CD14-positive monocyte (primary cell): ENCODE results near the gene SCARB1. TPM values are rescaled to one million over a fixed set of nuclear protein-coding genes. Genes with fewer than 3 reads are reported as not detected.

Experiments used
- DNase-seq, 3 donors: peaks; one replicate each; pipeline ENCODE4 v3.0.0-alpha.2; 2011 to 2022
- H2AFZ ChIP-seq: 2 replicates; pipeline ENCODE4 v1.6.0; 2012; ENCODE audit warnings: mild to moderate bottlenecking, low read depth, low read length, inconsistent platforms; ENCODE audit not compliant: insufficient read depth, poor library complexity, severe bottlenecking
- H3K27ac ChIP-seq, 2 donors: 1 replicate in 1 of 2; 2 replicates in 1 of 2; pipeline ENCODE4 v1.5.1; 2012 to 2013; ENCODE audit warnings: low read length in 2 of 2, control low read depth in 1 of 2, inconsistent platforms in 1 of 2, low read depth in 1 of 2, mild to moderate bottlenecking in 1 of 2
- H3K27me3 ChIP-seq, 2 donors: one replicate each; pipeline versions ENCODE4 v1.6.0 to v1.6.1; 2011 to 2013; ENCODE audit warnings: low read length in 2 of 2; ENCODE audit not compliant: control insufficient read depth in 2 of 2, insufficient read depth in 2 of 2
- H3K36me3 ChIP-seq, 2 donors: replicated peaks in 1 of 2; 1 replicate in 1 of 2; 2 replicates in 1 of 2; pipeline versions ENCODE4 v1.5.1 to v1.6.1; 2012 to 2013; ENCODE audit warnings: low read length in 2 of 2, control low read depth in 1 of 2, inconsistent platforms in 1 of 2, mild to moderate bottlenecking in 1 of 2; ENCODE audit not compliant: insufficient read depth in 2 of 2, control insufficient read depth in 1 of 2
- H3K4me1 ChIP-seq, 2 donors: 1 replicate in 1 of 2; 2 replicates in 1 of 2; pipeline versions ENCODE4 v1.5.1 to v1.6.1; 2012 to 2013; ENCODE audit warnings: low read length in 2 of 2, control low read depth in 1 of 2, inconsistent platforms in 1 of 2, mild to moderate bottlenecking in 1 of 2, moderate library complexity in 1 of 2; ENCODE audit not compliant: insufficient read depth in 2 of 2, control insufficient read depth in 1 of 2
- H3K4me2 ChIP-seq: replicated peaks from 2 replicates; pipeline ENCODE3; 2012; ENCODE audit warnings: low read length, moderate library complexity, mild to moderate bottlenecking; ENCODE audit not compliant: poor library complexity, severe bottlenecking; ENCODE audit errors: extremely low read depth
- H3K4me3 ChIP-seq, 3 experiments: fragments of 200-600 bp in 1 of 3; sonication (generic) in 1 of 3; replicated peaks in 1 of 3; 1 replicate in 2 of 3; 2 replicates in 1 of 3; pipeline ENCODE4 v1.5.1; 2011 to 2013; ENCODE audit warnings: low read length in 3 of 3, mild to moderate bottlenecking in 3 of 3, control low read depth in 2 of 3, low read depth in 2 of 3, inconsistent platforms in 1 of 3, moderate library complexity in 1 of 3
- H3K79me2 ChIP-seq: 2 replicates; pipeline ENCODE4 v1.6.0; 2012; ENCODE audit warnings: mild to moderate bottlenecking, control low read depth, inconsistent platforms, low read length, moderate library complexity; ENCODE audit not compliant: insufficient read depth
- H3K9ac ChIP-seq: 2 replicates; pipeline ENCODE4 v1.6.0; 2017; ENCODE audit warnings: low read length, mild to moderate bottlenecking; ENCODE audit not compliant: insufficient read depth, poor library complexity, severe bottlenecking
- H3K9me3 ChIP-seq, 2 donors: replicated peaks in 1 of 2; 1 replicate in 1 of 2; 2 replicates in 1 of 2; pipeline versions ENCODE4 v1.5.1 to v1.6.1; 2012 to 2013; ENCODE audit warnings: low read length in 2 of 2, control low read depth in 1 of 2; ENCODE audit not compliant: control insufficient read depth in 1 of 2, insufficient read depth in 1 of 2
- H4K20me1 ChIP-seq: 2 replicates; pipeline ENCODE4 v1.6.0; 2012; ENCODE audit warnings: mild to moderate bottlenecking, low read length, control low read depth, moderate library complexity; ENCODE audit not compliant: insufficient read depth
- H3K27ac Mint-ChIP-seq, 7 donors: one replicate each; pipeline ENCODE4 v1.8.0; 2020; ENCODE audit warnings: mild to moderate bottlenecking in 7 of 7, mixed read lengths in 7 of 7, moderate library complexity in 6 of 7, inconsistent platforms in 2 of 7
- H3K27me3 Mint-ChIP-seq, 3 donors: one replicate each; pipeline ENCODE4 v1.8.0; 2021 to 2022; ENCODE audit warnings: low read depth in 3 of 3, mild to moderate bottlenecking in 3 of 3, mixed read lengths in 3 of 3, moderate library complexity in 3 of 3, inconsistent platforms in 1 of 3
- H3K36me3 Mint-ChIP-seq, 2 donors: one replicate each; pipeline ENCODE4 v1.8.0; 2020; ENCODE audit warnings: mixed read lengths in 2 of 2, inconsistent platforms in 1 of 2, mild to moderate bottlenecking in 1 of 2
- H3K4me1 Mint-ChIP-seq: one replicate; pipeline ENCODE4 v1.8.0; 2020; ENCODE audit warnings: mild to moderate bottlenecking, mixed read lengths
- H3K4me3 Mint-ChIP-seq, 2 donors: one replicate each; pipeline ENCODE4 v1.8.0; 2020; ENCODE audit warnings: mild to moderate bottlenecking in 2 of 2, mixed read lengths in 2 of 2, moderate library complexity in 1 of 2
- H3K9me3 Mint-ChIP-seq, 7 donors: one replicate each; pipeline ENCODE4 v1.8.0; 2020 to 2022; ENCODE audit warnings: mixed read lengths in 7 of 7, mild to moderate bottlenecking in 6 of 7, moderate library complexity in 6 of 7, inconsistent platforms in 2 of 7
- WGBS: methylation state at CpG from one replicate; pipeline ENCODE4 v1.1.5; 2013; ENCODE audit warnings: missing lambda C conversion rate; ENCODE audit not compliant: insufficient coverage; 5-methylcytosine and 5-hydroxymethylcytosine counted together
- intact Hi-C, 2 donors: fragments of 100-400 bp; cut with micrococcal nuclease; formaldehyde crosslinking; loops; one replicate each; pipeline versions ENCODE4 v1.15.0 to v1.15.1; 2023
- polyA plus RNA-seq, 3 donors: library from polyadenylated mRNA; depleted of rRNA in 1 of 3; unstranded in 2 of 3; stranded (reverse) in 1 of 3; fragments of 300-500 nt in 2 of 3; fragments of >200 nt in 1 of 3; fragmentation: Illumina TruSeq in 2 of 3; gene quantifications; 1 replicate in 2 of 3; 2 replicates in 1 of 3; pipeline ENCODE4 v1.2.3, GENCODE V29; 2012 to 2021
- TF ChIP-seq, protein P1 (sequence below): fragments of 200-600 bp; IDR thresholded peaks from one replicate; pipeline ENCODE4 v1.8.0; 2022; ENCODE audit warnings: antibody characterized with exemption, mild to moderate bottlenecking

Gene SCARB1
- polyA plus RNA-seq, 3 donors: 13.1 to 34.3 (median 15.2) TPM

DNA sequence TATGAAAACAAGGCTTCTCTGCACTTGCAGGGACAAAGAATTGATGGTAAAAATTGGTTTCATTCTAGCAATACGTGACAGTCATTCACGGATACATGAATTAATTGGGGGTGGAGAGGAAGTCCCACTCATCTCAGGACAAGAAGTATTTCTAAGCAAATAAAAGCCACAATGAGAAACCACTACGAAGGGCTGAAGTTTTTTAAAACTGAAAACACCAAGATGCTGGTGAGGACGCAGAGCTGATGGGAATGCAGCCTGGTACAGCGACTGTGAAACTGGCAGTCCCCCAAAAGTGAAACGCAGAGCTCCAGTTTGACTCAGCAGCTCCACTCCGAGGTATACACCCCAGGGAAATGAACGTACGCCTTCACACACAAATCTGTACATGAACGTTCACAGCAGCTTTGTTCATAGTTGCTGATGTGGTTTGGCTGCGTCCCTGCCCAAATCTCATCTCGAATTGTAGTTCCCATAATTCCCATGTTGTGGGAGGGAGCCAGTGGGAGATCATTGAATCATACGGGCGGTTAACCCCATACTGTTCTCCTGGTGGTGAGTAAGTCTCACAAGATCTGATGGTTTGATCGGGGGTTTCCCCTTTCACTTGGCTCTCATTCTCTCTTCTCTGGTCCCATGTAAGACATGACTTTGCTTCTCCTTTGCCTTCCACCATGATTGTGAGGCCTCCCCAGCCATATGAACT is 89.0 kb downstream of the SCARB1 start:
- H4K20me1 ChIP-seq: no peaks in the 10 kb centered on the region
- peak overlapping the region; percentile 16 to 63 (median 26) for H3K4me3 ChIP-seq
- no peaks in the 10 kb centered on the region for H3K27me3 ChIP-seq
- no peaks in the 10 kb centered on the region for H3K79me2 ChIP-seq
- H3K36me3 ChIP-seq: peaks cover 0 to 2% of the 10 kb centered on the region in 2 donors
- WGBS: 0% methylated on average over 5 of the region's 15 CpGs
- H3K4me2 ChIP-seq: peak overlapping the region; percentile 72
- peaks cover 2 to 10% (median 5%) of the 10 kb centered on the region in 3 donors for H3K27me3 Mint-ChIP-seq
- peaks cover 0 to 3% (median 0%) of the 10 kb centered on the region in 7 donors for H3K9me3 Mint-ChIP-seq
- TF ChIP-seq, protein P1, sequence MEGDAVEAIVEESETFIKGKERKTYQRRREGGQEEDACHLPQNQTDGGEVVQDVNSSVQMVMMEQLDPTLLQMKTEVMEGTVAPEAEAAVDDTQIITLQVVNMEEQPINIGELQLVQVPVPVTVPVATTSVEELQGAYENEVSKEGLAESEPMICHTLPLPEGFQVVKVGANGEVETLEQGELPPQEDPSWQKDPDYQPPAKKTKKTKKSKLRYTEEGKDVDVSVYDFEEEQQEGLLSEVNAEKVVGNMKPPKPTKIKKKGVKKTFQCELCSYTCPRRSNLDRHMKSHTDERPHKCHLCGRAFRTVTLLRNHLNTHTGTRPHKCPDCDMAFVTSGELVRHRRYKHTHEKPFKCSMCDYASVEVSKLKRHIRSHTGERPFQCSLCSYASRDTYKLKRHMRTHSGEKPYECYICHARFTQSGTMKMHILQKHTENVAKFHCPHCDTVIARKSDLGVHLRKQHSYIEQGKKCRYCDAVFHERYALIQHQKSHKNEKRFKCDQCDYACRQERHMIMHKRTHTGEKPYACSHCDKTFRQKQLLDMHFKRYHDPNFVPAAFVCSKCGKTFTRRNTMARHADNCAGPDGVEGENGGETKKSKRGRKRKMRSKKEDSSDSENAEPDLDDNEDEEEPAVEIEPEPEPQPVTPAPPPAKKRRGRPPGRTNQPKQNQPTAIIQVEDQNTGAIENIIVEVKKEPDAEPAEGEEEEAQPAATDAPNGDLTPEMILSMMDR: no peak
- peak overlapping the region; percentile 94 to 97 (median 96) for H3K27ac Mint-ChIP-seq
- H3K4me1 ChIP-seq: peaks cover 66 to 70% of the 10 kb centered on the region in 2 donors
- peaks cover 4 to 5% of the 10 kb centered on the region in 2 donors for H3K36me3 Mint-ChIP-seq
- H3K4me3 Mint-ChIP-seq: peak overlapping the region; percentile 59 to 82
- H2AFZ ChIP-seq: no peak overlapping the region
- peak; percentile 87 to 94 (median 89) for DNase-seq
- peaks cover 71% of the 10 kb centered on the region for H3K4me1 Mint-ChIP-seq
- no peaks in the 10 kb centered on the region for H3K9me3 ChIP-seq
- H3K27ac ChIP-seq: peak overlapping the region; percentile 87 to 97
- H3K9ac ChIP-seq: peak overlapping the region; percentile 69
- intact Hi-C loops: loop anchor here (2.0 to 10.0 kb wide), 6 partner anchors 93 to 740 kb away; no protein-coding TSS in a partner anchor

DNA sequence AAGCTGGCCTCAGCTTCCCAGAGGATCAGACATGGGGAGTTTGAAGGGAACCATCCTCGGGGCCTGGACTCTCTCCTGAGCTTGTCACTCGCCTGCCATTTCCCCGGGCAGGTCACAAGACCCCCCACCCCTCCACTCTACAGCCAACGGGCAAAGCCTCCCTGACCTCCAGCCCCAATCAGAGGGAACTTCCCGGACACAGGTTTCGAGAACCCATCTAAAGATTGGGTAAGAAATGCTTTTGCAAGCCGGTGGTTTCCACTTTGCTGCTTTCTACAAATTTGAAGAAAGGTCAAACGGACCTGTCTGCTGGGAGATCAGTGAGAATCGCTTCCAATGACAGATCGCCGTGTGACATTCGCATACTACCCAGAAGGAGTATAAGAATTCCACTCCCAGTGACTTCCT is 89.6 kb downstream of the SCARB1 start:
- Histone ChIP-seq H3K9ac (peak overlapping the region; percentile 69), H3K4me1 (peaks cover 72 to 76% of the 10 kb centered on the region in 2 donors), H3K27me3 (no peaks in the 10 kb centered on the region), H3K27ac (peak overlapping the region; percentile 87 to 97), H3K9me3 (no peaks in the 10 kb centered on the region), H3K4me2 (peak overlapping the region; percentile 72), H3K4me3 (peak overlapping the region; percentile 16 to 63 (median 26)), H3K79me2 (no peaks in the 10 kb centered on the region), H4K20me1 (no peaks in the 10 kb centered on the region), H3K36me3 (peaks cover 0 to 2% of the 10 kb centered on the region in 2 donors), H2AFZ (no peak overlapping the region)
- intact Hi-C loops: loop anchor here (2.0 to 10.0 kb wide), 6 partner anchors 93 to 739 kb away; no protein-coding TSS in a partner anchor
- Mint-ChIP-seq H3K36me3 (peaks cover 4 to 5% of the 10 kb centered on the region in 2 donors), H3K9me3 (peaks cover 0 to 3% (median 0%) of the 10 kb centered on the region in 7 donors), H3K4me3 (peak overlapping the region; percentile 59 to 82), H3K27me3 (peaks cover 2 to 10% (median 5%) of the 10 kb centered on the region in 3 donors), H3K4me1 (peaks cover 76% of the 10 kb centered on the region), H3K27ac (peak overlapping the region; percentile 94 to 97 (median 96))
- TF ChIP-seq, protein P1: no peak
- 0% methylated on average over 5 of the region's 12 CpGs for WGBS
- peak; percentile 94 to 99 (median 97) for DNase-seq
